ENCODE data around the gene GEMIN8. TPM values are rescaled to one million over a fixed set of nuclear protein-coding genes. Genes with fewer than 3 reads are reported as not detected.

Gene GEMIN8
- total RNA-seq, 2 experiments from 2014 or later: 14.9 to 15.6 TPM

GRCh38 chrX:13985697-13986435 lies 43.8 kb downstream of the GEMIN8 start:
- intact Hi-C loops (cut with DNase I, micrococcal nuclease): no loop called here
- peak; percentile 61 for ATAC-seq
- Mint-ChIP-seq H3K27me3 (no peaks in the 10 kb centered on the region), H3K4me3 (no peak overlapping the region), H3K36me3 (ENCODE audit: low read depth) (peaks cover 9% of the 10 kb centered on the region), H3K4me1 (peaks cover 5% of the 10 kb centered on the region), H3K27ac (no peak overlapping the region), H3K9me3 (ENCODE audit: low read depth) (peaks cover 2% of the 10 kb centered on the region)
- DNase-seq: no peak
- ChIA-PET CTCF (no interaction called here), POLR2A (no interaction called here)

DNA sequence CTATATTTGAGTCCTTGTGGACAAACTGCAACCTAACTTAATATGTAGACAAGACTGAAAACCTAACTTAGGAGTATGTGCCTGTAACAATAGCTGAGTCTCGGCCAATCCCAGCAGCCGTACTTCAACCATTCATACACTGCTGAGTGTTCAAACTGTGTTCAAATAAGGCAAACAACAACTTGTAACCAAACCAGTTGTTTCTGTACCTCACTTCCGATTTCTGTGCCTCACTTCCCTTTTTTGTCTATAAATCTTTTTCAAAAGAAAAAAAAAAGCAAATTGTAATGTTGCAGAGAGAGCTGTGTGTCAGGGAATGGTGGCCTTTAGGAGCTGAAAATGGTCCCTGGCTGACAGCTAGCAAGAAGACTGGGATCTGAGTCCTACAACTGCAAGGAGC lies 46.0 kb downstream of the GEMIN8 start:
- CTCF ChIA-PET: no interaction called here
- intact Hi-C loops (cut with DNase I, micrococcal nuclease): no loop called here
- Mint-ChIP-seq H3K4me3 (no peak overlapping the region), H3K27ac (no peak overlapping the region), H3K36me3 (ENCODE audit: low read depth) (peaks cover 9% of the 10 kb centered on the region), H3K27me3 (no peaks in the 10 kb centered on the region), H3K4me1 (peaks cover 5% of the 10 kb centered on the region), H3K9me3 (ENCODE audit: low read depth) (peaks cover 2% of the 10 kb centered on the region)
- no peak for DNase-seq
- ATAC-seq: no peak
- POLR2A ChIA-PET: interaction anchor here (0.6 kb wide), 1 partner anchor 472 kb away, joined by 7 read pairs; no protein-coding TSS in a partner anchor

DNA sequence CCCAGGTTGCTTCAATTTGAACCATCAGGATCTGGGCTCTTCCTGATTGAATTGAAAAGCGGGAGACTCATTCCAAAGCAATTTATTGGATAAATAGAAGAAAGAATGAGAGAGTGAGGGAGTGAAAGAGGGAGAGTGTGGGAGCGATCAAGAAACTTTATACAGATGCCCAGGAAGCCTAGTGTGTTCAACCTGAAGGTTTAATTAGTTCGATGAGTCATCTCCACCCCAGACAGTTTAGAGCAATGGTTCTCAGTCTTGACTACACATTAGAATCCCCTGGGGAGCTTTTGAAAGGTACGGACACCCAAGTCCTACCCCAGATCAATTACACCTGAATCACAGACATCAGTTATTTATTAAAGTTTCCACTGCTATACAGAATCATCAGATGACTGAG lies 61.5 kb downstream of the GEMIN8 start:
- CTCF ChIA-PET: no interaction called here
- intact Hi-C loops (cut with DNase I, micrococcal nuclease): no loop called here

DNA sequence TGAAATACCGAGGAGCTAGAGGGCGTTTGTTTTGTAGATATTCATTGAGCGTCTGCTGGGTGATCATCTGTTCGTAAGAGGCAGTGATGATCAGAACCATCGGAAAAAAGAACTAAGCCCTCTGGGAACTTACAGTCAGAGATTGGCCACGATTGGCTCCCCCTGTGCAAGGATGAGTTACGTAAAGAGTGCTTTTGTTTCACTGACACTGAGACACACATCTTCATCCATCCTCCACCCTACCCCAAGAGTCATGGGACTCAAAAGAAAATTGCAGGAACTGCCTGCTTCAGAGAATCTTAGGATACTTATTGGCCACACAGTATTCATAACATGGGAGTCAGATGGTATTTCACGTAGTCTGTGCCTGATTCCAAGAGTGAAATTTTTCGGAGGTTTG lies 62.1 kb downstream of the GEMIN8 start:
- Mint-ChIP-seq H3K27ac (no peak overlapping the region), H3K4me3 (no peak overlapping the region), H3K4me1 (no peaks in the 10 kb centered on the region), H3K27me3 (no peaks in the 10 kb centered on the region), H3K36me3 (ENCODE audit: low read depth) (peaks cover 2% of the 10 kb centered on the region), H3K9me3 (ENCODE audit: low read depth) (no peaks in the 10 kb centered on the region)
- CTCF ChIA-PET: no interaction called here
- ATAC-seq (no peak), DNase-seq (no peak)
- POLR2A ChIA-PET: no interaction called here
- intact Hi-C loops (cut with DNase I, micrococcal nuclease): no loop called here

More for the DNA sequence above, 61.5 kb downstream of the GEMIN8 start:
- DNase-seq: no peak
- ATAC-seq: no peak
- H3K4me3 Mint-ChIP-seq: no peak overlapping the region
- no peaks in the 10 kb centered on the region for H3K27me3 Mint-ChIP-seq
- no peaks in the 10 kb centered on the region for H3K9me3 Mint-ChIP-seq (ENCODE audit: low read depth)
- H3K27ac Mint-ChIP-seq: no peak overlapping the region
- POLR2A ChIA-PET: no interaction called here
- no peaks in the 10 kb centered on the region for H3K4me1 Mint-ChIP-seq
- H3K36me3 Mint-ChIP-seq (ENCODE audit: low read depth): peaks cover 2% of the 10 kb centered on the region

DNA sequence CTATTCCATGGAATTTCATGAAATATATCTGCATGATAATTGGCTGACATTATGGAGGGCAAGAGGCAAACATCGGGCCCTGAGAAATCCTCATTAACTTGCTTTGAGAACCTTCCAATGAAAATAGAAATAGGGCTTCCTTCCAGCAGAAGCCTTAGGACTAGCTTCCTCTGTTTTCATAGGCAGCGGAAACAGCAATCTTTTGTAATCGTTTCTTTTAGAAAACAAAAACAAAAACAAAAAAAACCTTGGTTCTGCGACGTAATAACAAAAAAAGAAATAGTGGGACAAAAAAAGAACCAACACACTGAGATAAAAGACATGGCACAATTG lies 62.9 kb downstream of the GEMIN8 start:
- no peak overlapping the region for H3K27ac Mint-ChIP-seq
- ChIA-PET CTCF (no interaction called here), POLR2A (interaction anchor here (0.7 kb wide), 1 partner anchor 42 kb away, joined by 3 read pairs; no protein-coding TSS in a partner anchor)
- DNase-seq: no peak
- no peak for ATAC-seq
- H3K36me3 Mint-ChIP-seq (ENCODE audit: low read depth): peaks cover 2% of the 10 kb centered on the region
- H3K4me3 Mint-ChIP-seq: no peak overlapping the region
- H3K27me3 Mint-ChIP-seq: no peaks in the 10 kb centered on the region
- intact Hi-C loops (cut with DNase I, micrococcal nuclease): no loop called here
- no peaks in the 10 kb centered on the region for H3K9me3 Mint-ChIP-seq (ENCODE audit: low read depth)
- H3K4me1 Mint-ChIP-seq: no peaks in the 10 kb centered on the region

GRCh38 chrX:13966071-13966792 lies 63.5 kb downstream of the GEMIN8 start:
- ChIA-PET CTCF (no interaction called here), POLR2A (interaction anchor here (0.7 kb wide), 1 partner anchor 43 kb away, joined by 3 read pairs; no protein-coding TSS in a partner anchor)
- no peaks in the 10 kb centered on the region for H3K4me1 Mint-ChIP-seq
- no peaks in the 10 kb centered on the region for H3K9me3 Mint-ChIP-seq (ENCODE audit: low read depth)
- ATAC-seq (no peak), DNase-seq (no peak)
- H3K27ac Mint-ChIP-seq: no peak overlapping the region
- intact Hi-C loops (cut with DNase I, micrococcal nuclease): no loop called here
- no peaks in the 10 kb centered on the region for H3K27me3 Mint-ChIP-seq
- H3K4me3 Mint-ChIP-seq: no peak overlapping the region
- no peaks in the 10 kb centered on the region for H3K36me3 Mint-ChIP-seq (ENCODE audit: low read depth)

DNA sequence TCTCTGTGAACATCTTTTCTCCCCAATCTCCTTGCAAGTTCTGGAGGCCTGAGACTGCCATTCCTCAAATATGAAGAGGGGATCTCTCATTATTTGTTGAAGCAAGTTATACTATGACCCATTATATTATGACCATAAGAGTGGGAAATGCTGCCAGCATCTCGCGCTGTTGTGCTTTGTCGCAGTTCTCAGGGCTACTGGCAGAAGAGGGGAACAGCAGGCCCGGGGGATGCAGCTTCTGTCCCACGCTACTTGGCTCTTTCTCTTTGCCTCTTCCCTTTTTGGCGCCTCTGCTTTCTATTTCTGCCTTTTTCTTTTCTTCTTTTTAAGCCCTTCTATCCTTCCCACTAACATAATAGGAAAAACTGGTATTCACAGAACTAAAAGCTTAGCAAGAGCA lies 64.2 kb downstream of the GEMIN8 start:
- H3K4me3 Mint-ChIP-seq: no peak overlapping the region
- CTCF ChIA-PET: no interaction called here
- H3K27me3 Mint-ChIP-seq: no peaks in the 10 kb centered on the region
- intact Hi-C loops (cut with DNase I, micrococcal nuclease): no loop called here
- no peaks in the 10 kb centered on the region for H3K36me3 Mint-ChIP-seq (ENCODE audit: low read depth)
- no peaks in the 10 kb centered on the region for H3K9me3 Mint-ChIP-seq (ENCODE audit: low read depth)
- DNase-seq: no peak
- no peaks in the 10 kb centered on the region for H3K4me1 Mint-ChIP-seq
- no peak overlapping the region for H3K27ac Mint-ChIP-seq
- POLR2A ChIA-PET: no interaction called here
- ATAC-seq: no peak

DNA sequence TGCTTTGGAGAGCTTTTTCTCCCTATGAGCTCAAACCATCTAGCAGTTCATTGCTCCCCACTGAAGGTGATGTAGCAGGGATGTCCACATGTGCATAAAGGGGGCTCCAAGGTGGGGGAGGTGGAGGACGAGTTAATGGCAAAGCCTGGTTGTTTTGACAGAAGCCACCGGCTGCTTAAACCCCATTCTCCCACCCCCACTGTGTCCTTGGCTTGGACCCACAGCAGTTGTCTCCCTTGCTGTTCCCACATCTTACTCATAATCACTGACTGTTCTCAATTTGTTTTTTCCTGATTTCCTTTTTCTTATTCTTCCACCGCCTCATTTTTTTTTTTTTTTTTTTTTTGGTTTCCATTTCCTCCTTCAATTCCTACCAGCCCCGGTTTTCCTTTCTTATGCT lies 72.7 kb downstream of the GEMIN8 start:
- Mint-ChIP-seq H3K36me3 (ENCODE audit: low read depth) (no peaks in the 10 kb centered on the region), H3K9me3 (ENCODE audit: low read depth) (no peaks in the 10 kb centered on the region), H3K4me1 (peaks cover 7% of the 10 kb centered on the region), H3K4me3 (no peak overlapping the region), H3K27me3 (peaks cover 2% of the 10 kb centered on the region), H3K27ac (no peak overlapping the region)
- ChIA-PET CTCF (no interaction called here), POLR2A (no interaction called here)
- DNase-seq: no peak
- intact Hi-C loops (cut with DNase I, micrococcal nuclease): no loop called here
- ATAC-seq: no peak

Other genes starting within 250 kb of the GEMIN8 start
- gene GPM6B, start 212.8 kb downstream of the GEMIN8 start, total RNA-seq: under 1 TPM in 1 of 2 experiments, not detected in 1; 0.14 TPM